ENCODE results near the gene PUS7L.
A peak's percentile ranks its signal among the peaks of the same experiment; 100 is the strongest.
"Not testable (repeated sequence)": the region's sequence is repeated elsewhere in the genome, so short reads cannot be mapped to it uniquely, and the experiment has no call there.

PUS7L gene, protein sequence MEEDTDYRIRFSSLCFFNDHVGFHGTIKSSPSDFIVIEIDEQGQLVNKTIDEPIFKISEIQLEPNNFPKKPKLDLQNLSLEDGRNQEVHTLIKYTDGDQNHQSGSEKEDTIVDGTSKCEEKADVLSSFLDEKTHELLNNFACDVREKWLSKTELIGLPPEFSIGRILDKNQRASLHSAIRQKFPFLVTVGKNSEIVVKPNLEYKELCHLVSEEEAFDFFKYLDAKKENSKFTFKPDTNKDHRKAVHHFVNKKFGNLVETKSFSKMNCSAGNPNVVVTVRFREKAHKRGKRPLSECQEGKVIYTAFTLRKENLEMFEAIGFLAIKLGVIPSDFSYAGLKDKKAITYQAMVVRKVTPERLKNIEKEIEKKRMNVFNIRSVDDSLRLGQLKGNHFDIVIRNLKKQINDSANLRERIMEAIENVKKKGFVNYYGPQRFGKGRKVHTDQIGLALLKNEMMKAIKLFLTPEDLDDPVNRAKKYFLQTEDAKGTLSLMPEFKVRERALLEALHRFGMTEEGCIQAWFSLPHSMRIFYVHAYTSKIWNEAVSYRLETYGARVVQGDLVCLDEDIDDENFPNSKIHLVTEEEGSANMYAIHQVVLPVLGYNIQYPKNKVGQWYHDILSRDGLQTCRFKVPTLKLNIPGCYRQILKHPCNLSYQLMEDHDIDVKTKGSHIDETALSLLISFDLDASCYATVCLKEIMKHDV

DNA sequence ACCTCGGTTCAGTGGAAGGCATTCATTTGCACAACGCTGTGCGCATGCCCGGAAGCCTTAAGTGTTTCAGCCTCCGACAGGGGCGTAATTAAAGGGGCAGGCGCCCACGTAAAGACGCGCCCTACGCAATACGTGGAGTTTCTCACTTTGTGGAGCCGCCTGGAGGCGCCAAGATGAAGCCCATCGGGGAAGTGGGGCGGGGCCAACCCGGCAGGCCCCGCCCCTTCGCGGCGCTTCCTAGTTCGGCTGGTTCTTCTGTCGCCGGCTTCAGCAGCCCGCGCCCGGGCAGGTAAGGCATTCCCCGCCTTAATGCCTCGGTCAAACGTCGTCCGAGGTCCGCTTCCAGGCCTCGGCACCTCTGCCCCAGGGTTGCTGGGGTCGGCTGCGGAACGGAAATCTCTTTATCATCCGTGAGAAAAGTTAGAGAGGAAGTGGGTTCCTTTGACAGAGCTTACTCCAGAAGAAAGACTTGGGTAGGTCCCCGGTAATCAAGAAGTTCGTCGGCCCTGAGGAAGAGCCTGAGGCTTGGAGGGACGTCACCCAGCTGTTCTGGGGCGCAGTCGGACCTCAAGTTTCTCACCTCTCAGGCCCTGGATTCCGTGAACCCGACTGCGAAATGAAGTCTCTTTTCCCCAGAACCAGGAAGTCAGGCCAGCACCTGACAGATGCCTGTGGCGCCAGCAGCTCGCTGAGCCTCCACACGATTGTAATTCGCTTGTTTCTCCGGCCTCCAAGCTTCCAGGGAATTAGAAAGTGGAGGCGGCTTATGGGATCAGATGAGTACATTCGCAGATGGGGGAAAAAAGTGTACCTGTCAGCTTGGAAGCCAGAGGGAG is at the start of gene PUS7L, which contains the start of gene IRAK4:
TSS of gene PUS7L (minus strand) at position 63 of the 836 bp plus-strand sequence. CDS start 3,545 bp downstream, outside the sequence.
TSS of gene IRAK4 (plus strand) at position 224 of the 836 bp plus-strand sequence. CDS start 9,161 bp downstream, outside the sequence.
- peak; percentile 96 for DNase-seq (ENCODE audit: low spot score)

DNA sequence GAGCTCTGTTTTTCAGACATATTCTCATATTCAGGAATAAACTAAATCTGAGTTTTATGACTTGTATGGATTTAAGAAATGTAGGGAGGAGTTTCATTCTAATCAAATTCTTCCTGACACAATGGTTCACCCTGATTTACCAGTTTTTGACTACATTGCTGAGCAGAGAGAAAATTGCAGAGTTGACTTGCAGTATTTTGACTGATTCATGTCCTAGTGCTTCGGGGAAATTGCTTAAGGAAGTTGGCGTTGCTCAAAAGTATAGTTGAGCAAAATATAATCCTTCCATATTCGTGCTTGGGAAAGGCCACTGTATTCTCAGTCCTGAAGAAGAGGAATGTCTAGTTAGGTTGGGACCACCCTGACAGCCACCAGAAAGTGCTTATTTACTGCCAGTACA is 48.8 kb upstream of the PUS7L start:
- DNase-seq (ENCODE audit: low spot score): no peak

DNA sequence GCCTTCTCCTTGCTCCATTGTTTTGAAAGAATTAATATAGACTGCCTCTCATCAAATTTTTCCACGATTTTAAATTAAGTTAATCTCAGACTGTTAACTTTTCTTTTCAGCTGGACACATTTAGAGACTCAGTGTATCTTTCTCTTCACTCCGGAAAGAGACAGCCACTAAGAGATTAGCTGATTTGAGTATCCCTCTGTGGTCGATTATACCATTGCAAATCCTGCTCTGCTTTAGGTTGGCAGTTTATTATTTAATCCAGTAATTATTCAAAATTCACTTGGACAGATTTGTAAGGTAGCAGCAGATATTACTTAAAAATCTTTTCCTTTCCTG is 48.1 kb upstream of the PUS7L start:
- no peak for DNase-seq (ENCODE audit: low spot score)

DNA sequence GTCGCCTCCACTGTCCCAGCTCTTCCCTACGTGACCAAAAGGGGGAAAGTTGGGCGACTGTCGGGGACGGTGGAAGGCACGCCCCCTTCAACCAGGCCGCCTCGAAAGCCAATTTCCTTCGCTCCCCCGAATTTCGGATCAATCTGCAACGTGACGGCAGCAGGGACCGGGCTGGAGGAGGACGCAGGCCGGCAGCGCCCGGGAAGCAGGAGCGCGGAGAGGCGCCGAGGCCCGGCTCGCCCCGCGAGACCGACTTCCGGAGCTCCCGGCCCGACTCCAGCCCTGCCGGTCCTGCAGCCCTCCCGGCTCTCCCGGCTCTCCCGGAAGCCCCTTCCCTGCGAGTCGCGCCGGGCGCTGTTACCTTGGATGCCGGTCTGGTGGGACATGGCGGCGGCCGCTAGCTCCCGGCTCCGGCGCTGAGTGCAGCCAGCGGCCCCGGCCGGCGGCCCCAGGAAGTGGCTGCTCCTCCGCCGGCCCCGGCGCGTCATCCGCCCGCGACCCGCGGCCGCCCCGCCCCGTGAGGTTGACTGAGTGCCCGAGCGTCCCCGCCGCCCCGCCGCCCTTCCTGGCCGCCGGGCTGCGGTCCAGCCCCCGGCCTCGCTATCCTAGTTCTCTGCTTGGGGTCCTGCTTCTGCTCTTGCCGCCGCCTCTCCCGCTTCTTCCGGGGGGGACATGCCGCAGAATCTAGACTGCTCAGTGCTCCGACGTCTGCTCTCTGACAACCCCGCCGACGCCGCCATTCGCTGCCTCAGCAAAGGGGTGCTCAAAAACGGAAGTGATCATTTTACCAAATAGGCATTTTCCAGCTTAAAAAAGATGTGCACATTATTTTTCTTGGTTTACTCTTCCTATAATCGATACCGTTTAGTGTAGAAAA is 47.5 kb upstream of the PUS7L start, which contains the start of gene TWF1:
TSS of gene TWF1 (minus strand) at position 458 of the 877 bp plus-strand sequence. CDS start at position 386, 72 bp downstream.
- DNase-seq (ENCODE audit: low spot score): peak; percentile 79

DNA sequence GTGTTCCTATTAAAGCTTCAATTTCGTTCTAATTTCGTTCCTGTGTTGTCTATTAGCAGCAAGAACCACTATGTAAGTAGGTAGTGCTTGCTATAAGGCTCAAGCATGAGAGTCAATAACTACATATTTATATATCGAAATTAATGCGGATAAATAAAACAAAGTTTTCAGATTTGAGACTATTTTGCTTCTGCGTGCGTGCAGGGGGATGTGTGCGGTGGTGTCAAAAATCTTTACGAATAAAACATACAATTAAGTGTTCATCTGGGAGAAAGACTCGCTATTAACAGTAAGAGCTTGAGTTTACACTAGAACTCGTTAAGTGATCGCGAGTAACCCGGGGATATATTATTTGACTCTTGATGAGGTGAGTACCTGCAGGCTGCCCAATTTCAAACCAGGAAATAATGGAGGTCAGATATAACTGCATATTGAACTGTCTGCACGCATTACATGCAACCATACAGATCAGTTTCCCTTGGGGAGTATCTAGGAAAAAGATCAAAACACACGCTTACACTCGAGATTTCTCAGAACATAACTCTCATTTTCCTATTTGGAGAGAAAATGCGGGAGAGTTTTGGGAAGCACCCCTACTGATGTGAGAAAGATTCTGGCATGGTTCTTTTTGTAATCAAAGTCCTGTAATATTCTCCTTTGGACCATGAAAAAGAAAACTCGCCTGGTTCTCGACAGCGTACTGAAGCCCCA is 46.7 kb upstream of the PUS7L start:
- peak; percentile 23 for DNase-seq (ENCODE audit: low spot score)

DNA sequence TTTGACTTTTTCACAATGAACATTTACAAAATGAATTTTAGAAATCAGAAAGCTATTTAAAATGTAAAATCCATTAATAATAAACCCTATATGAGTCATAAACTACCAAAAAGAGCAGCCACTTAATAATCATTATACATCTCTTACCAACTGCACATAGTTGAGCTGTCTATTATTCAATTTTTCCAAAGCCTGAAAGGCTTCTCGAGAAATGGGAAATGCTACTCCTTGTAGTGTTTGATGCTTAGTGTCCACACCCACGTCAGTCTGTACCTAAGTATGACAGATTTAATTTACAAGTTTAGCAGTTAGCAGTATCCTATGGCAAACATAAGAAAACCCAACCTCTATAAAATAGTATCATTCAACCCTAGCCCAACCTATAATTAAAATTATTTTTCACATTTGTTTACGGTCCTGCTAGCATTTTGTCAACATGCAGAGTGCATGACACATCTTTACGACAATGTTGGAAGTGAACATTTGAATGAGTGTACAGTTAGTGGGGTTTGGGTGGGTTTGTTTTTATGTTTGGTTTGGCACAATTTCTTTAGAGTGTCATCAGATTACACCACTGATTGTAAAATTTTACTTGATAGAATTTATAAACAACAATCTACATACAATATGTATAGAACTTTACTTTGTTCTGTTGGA is 39.1 kb upstream of the PUS7L start:
- no peak for DNase-seq (ENCODE audit: low spot score)

DNA sequence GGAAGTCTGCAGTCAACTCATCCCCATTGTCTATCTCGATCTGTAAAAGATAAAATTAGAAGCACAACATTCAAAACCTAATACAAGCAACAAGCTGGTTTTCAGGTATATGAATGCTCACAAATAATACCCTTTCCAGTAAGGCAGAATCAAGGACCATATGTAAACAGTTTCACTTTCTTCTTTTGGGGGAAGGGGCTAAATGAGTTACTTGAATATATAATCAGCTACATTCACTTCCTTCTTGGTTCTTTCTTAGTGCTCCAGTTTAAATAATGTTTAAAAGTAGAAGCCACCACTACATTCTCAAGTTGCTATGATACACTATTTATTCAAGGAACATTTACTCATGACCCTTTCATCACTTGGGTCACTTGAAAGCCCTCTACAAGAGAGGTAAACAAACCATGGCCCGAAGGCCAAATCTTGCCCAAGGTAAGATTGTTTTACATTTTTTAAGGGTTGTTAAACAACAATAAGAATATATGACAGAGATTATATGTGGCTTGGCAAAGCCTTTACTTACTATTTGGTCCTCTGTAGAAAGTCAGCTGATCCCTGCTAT is 37.2 kb upstream of the PUS7L start:
- no peak for DNase-seq (ENCODE audit: low spot score)

DNA sequence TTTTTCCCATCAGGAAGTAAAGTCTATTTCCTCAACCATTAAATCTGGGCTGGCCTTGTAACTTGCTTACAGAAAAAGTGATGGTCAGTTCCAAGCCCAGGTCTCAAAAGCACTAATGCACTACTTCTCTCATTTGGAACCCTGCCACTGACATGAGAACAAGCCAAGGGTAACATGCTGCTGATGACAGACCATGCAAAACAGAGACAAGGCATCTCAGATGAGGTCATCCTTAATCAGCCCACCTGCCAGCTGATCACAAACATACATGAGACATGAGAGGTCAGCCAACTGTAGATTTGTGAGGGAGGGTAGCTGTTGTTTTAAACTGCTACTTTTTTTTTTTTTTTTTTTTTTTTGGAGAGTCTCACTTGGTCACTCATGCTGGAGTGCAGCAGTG is 31.4 kb upstream of the PUS7L start:
- DNase-seq (ENCODE audit: low spot score): no peak

DNA sequence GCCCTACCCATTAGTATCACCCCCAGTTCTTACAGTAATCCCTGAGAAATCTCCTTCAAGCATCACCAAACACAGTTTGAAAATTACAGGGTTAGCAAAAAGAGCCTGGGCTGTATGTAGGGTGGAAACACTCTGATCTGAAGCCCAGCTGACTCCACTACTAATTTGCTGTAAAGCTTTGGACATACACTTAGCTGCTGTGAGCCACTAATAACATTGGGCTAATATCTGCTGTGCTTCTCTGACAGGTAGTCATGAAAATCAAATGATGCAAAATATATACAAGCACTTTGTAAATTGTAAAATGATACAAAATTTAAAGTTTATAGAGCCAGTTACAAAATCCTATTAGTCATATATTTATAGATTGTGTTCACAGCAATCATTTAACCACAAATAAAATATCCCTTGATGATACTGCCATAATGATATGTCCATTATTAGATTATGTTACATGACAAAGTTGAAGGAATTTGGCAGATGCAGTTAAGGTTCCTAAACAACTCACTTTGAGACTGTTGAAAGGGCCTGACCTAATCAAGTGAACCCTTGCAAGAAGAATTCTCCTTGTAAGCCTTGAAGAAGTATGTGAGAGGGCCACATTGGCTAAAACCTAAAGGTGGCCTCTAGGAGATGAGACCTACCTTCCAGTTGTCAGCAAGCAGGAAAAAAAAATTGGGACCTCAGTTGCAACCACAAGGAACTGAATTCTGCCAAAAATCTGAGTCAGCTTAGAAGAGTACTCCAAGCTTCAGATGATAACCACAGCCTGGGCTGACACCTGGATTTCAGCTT is 28.5 kb upstream of the PUS7L start:
- DNase-seq (ENCODE audit: low spot score): no peak

DNA sequence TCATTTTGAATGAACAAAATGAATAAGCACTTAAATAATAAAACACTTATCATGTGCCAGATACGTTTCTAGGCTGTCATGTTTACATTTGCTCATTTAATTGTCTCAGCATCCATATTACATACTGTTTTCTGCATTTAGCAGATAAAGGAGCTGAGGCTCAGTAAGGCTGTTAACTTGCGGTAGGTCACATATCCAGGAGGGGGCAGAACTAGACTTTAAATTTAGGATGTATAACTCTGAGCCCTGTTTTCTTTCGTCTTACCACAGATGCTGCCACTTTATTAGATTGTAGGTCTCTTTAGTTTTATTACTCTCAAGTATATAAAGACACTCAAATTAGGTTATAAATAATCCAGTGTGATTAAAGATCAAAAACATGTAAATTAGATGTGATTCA is 17.9 kb upstream of the PUS7L start:
- DNase-seq (ENCODE audit: low spot score): peak; percentile 29

DNA sequence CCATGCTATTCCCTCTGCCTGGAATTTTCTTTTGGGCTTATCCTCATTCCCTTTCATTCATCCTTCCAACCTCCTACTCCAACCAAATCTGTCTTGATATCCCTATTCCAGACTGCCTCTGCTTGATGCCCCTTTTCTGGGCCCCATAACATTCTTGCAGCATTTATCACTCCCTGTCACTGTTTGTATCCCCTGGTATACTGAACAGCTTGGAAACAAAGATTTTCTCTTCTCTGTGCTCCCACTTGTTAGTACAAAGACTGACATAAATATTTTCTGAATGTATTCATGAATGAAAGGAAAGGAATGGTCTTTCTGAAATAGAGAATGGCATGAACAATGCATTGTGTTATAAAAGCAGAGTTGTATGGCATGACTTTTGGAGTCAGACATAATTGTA is 7.7 kb upstream of the PUS7L start:
- no peak for DNase-seq (ENCODE audit: low spot score)

DNA sequence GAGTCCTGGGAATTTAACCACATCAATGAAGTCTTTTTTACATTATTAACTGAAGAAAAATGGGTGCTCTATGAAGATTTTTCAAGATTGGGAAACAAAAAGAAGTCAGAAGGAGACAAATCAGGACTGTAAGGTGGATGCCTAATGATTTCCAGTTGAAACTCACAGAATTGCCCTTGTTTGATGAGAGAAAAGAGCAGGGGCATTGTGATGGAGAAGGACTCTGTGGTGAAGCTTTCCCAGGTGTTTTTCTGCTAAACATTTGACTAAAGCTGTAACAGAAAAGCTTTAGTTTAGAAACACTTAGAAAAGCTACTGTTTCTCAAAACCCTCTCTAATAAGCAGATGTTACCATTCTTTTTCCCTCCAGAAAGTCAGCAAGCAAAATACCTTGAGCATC is 5.9 kb upstream of the PUS7L start:
- DNase-seq (ENCODE audit: low spot score): no peak

DNA sequence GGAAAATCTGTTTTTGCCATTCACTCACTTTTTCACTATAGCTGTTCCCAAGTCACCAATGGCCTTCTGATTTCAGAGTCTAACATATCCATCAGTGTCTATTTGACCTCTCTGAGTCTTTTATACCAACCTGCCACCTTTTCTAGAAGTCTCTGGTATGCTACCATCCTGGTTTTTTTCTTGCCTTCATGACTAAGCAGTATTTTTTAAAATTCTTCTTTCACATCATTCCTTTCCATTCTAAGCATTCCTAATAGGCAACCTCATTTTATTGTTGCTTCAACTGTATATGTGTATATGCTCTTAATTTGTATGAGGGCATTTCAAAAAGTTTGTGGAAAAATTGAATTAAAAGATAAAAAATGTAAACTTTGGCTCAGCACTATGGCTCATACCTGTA is 5.2 kb upstream of the PUS7L start:
- DNase-seq (ENCODE audit: low spot score): no peak

DNA sequence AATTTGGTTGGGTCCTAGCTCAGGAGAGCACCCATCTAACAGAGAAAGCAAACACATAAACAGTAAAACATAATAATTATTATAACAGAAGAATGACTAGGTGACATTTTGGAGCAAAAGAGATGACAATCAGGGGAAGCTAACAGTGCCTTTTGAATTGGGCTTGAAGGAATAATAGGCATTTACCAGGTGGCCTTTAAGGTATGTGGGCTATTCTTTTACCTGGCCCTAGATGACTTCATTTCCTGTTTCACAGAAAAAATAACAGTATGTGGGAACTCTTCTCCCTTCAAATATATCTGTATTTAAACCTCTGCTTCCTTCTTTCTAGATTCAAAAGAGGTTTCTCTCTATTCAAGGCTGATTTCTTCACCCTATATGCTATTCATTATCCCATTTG is 4.0 kb upstream of the PUS7L start:
- no peak for DNase-seq (ENCODE audit: low spot score)

DNA sequence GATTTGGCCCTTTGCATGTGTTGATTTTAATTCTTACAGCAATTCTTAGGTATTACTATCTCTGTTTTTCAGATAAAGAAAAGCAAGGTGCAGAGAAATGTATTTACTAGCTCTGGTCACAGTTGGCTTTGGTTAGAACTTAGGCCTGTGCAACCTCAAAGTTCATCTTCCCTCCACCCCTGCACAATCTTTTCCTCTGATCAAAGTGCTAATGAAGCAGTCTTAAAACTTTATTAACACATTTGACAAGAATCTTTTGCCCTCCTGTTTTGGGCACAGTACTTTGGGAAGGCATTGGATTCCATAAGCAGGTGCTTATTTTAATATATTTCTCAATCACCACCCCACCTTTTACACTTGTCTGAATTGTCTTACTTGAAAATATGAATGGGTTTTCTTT is 2.9 kb upstream of the PUS7L start:
- peak; percentile 2 for DNase-seq (ENCODE audit: low spot score)

DNA sequence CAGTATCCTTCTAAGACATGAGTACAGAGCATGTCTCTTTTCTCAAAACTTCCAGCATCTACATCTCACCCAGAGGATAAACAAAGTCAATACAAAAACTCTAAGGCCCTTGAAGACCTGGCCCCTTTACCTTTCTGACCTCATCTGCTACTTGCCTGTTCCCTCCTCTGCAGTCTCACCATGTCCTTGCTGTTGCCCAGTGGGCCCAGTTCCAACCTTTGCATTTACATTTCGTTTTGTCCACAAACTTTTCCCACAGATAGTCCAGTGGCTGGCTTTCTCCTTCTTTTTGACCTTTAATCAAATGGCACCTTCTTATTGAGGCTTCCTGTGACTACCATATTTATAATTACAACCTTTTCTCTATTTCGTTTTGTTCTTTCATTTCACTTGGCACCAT is 1.8 kb upstream of the PUS7L start:
- DNase-seq (ENCODE audit: low spot score): no peak

DNA sequence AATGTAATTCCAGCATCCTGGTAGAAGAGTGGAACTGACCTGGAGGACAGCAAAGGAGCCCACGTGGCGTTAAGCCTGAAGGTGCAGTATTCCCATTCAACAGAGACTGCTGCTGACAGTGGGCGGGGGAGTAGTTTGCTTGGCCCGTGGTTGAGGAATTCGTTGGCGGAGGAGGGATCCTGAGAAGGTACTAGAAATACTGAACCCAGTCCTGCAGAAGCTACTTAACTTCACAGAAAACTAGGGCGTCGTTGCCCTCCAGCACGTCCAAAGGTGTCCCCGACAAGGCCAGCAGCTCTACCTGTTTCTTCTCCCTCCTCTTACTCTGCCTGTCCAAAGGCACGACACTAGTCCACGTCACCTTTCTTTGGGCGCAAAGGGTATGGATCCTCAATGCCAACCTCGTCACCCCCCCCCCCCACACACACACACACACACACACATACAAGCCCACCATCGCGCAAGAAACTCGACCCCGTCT is 303 bp downstream of the PUS7L start:
- DNase-seq (ENCODE audit: low spot score): no peak

DNA sequence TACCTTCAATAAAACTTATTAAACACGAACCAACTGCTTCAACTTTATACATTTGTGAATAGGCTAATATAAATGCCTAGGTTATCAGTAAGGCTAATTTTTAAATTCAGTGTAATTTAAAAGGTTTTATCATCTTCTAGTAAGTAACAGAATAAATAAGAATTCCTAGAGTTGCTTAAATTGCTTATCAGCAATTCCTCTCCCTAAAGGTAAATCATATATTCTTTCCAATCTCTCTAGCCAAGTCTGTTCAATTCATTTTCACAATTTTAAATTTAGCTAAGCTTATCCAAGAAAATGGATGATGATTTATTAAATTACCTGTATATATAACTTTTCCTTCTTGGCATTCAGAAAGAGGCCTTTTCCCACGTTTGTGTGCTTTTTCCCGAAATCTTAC is 4.6 kb downstream of the PUS7L start:
- DNase-seq (ENCODE audit: low spot score): no peak

DNA sequence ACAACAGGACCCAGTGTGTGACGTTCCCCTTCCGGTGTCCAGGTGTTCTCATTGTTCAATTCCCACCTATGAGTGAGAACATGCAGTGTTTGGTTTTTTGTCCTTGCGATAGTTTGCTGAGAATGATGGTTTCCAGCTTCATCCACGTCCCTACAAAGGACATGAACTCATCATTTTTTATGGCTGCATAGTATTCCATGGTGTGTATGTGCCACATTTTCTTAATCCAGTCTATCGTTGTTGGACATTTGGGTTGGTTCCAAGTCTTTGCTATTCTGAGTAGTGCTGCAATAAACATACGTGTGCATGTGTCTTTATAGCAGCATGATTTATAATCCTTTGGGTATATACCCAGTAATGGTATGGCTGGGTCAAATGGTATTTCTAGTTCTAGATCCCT is 7.2 kb downstream of the PUS7L start:
- not testable (repeated sequence) for DNase-seq (ENCODE audit: low spot score)

Data from CD4-positive, alpha-beta T cell treated with Interleukin-2 at 100 ng/mL for 4 hours (primary cell).